ENCODE measurements around the gene PTPN4.

DNA sequence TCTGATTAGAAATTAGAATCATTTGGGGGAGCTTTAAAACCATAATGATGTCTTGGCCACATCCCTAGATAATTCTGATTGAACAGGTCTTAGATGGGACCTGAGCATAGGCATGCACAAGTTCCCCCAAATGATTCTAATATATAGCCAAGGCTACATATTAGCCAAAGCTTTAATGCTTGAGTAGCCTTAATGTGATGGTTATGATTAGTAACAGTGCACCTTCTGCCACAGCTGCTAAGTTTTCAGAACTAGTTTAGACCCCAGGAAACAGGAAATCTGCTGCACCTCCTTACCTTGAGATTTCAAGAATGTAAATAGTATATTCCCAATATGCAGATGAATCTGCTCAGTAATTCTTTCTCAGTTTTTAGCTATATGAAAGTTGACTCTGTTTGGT, 119.8 kb downstream of the PTPN4 start:
- TF ChIP-seq, protein P1, sequence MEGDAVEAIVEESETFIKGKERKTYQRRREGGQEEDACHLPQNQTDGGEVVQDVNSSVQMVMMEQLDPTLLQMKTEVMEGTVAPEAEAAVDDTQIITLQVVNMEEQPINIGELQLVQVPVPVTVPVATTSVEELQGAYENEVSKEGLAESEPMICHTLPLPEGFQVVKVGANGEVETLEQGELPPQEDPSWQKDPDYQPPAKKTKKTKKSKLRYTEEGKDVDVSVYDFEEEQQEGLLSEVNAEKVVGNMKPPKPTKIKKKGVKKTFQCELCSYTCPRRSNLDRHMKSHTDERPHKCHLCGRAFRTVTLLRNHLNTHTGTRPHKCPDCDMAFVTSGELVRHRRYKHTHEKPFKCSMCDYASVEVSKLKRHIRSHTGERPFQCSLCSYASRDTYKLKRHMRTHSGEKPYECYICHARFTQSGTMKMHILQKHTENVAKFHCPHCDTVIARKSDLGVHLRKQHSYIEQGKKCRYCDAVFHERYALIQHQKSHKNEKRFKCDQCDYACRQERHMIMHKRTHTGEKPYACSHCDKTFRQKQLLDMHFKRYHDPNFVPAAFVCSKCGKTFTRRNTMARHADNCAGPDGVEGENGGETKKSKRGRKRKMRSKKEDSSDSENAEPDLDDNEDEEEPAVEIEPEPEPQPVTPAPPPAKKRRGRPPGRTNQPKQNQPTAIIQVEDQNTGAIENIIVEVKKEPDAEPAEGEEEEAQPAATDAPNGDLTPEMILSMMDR (IDR thresholded peaks at IDR 0.05): no peak
- no peak for TF ChIP-seq POLR2A (IDR thresholded peaks at IDR 0.05)

All from body of pancreas (tissue), 4 donors.